ENCODE data around the gene SNAPC2. TPM values are rescaled to one million over a fixed set of nuclear protein-coding genes. Genes with fewer than 3 reads are reported as not detected.
"Not testable (repeated sequence)": the region's sequence is repeated elsewhere in the genome, so short reads cannot be mapped to it uniquely, and the experiment has no call there.

Gene SNAPC2
- total RNA-seq, 3 donors from 2014 or later, result 16.7 to 20.0 (median 18.8) TPM

- peak; percentile 98 for ATAC-seq
- DNase-seq, result peak; percentile 98
- Mint-ChIP-seq H3K4me3 (peak within 1 kb of the TSS; percentile 96), H3K27me3 (ENCODE audit: low read depth) (no peaks in the 10 kb centered on the region), H3K9me3 (no peaks in the 10 kb centered on the region), H3K4me1 (ENCODE audit: low read depth) (peaks cover 35% of the 10 kb centered on the region), H3K36me3 (ENCODE audit: insufficient read depth) (peaks cover 12% of the 10 kb centered on the region)
Observed at GRCh38 chr19:7943444-7944176, 23.5 kb downstream of the SNAPC2 start, which contains the start of gene TIMM44. Gene TIMM44 (minus strand): TSS chr19:7943666. CDS start chr19:7943651, 15 bp downstream.

- DNase-seq, result peak; percentile 88
- Mint-ChIP-seq H3K4me1 (ENCODE audit: low read depth) (peaks cover 32% of the 10 kb centered on the region), H3K27me3 (ENCODE audit: low read depth) (no peaks in the 10 kb centered on the region), H3K4me3 (peak overlapping the region; percentile 96), H3K36me3 (ENCODE audit: insufficient read depth) (peaks cover 8% of the 10 kb centered on the region), H3K9me3 (no peaks in the 10 kb centered on the region)
- peak; percentile 52 to 53 for ATAC-seq
Observed at GRCh38 chr19:7944177-7944761, 24.1 kb downstream of the SNAPC2 start.

GRCh38 chr19:7947939-7948338 lies 27.8 kb downstream of the SNAPC2 start:
- no peaks in the 10 kb centered on the region for H3K9me3 Mint-ChIP-seq
- H3K4me3 Mint-ChIP-seq, result no peak overlapping the region
- ATAC-seq, result no peak
- DNase-seq, result no peak
- H3K27me3 Mint-ChIP-seq (ENCODE audit: low read depth), result no peaks in the 10 kb centered on the region
- no peaks in the 10 kb centered on the region for H3K36me3 Mint-ChIP-seq (ENCODE audit: insufficient read depth)
- peaks cover 13% of the 10 kb centered on the region for H3K4me1 Mint-ChIP-seq (ENCODE audit: low read depth)

- no peaks in the 10 kb centered on the region for H3K4me1 Mint-ChIP-seq (ENCODE audit: low read depth)
- ATAC-seq, result no peak
Observed at GRCh38 chr19:7953060-7953459, 32.9 kb downstream of the SNAPC2 start.

GRCh38 chr19:7953576-7953975 lies 33.4 kb downstream of the SNAPC2 start:
- Mint-ChIP-seq H3K36me3 (ENCODE audit: insufficient read depth) (peaks cover 4% of the 10 kb centered on the region), H3K27me3 (ENCODE audit: low read depth) (no peaks in the 10 kb centered on the region), H3K4me1 (ENCODE audit: low read depth) (no peaks in the 10 kb centered on the region), H3K4me3 (no peak overlapping the region), H3K9me3 (no peaks in the 10 kb centered on the region)
- ATAC-seq (no peak), DNase-seq (no peak)

More at GRCh38 chr19:7953060-7953459, 32.9 kb downstream of the SNAPC2 start:
- peaks cover 3% of the 10 kb centered on the region for H3K36me3 Mint-ChIP-seq (ENCODE audit: insufficient read depth)
- DNase-seq, result no peak
- no peak overlapping the region for H3K4me3 Mint-ChIP-seq
- no peaks in the 10 kb centered on the region for H3K9me3 Mint-ChIP-seq
- no peaks in the 10 kb centered on the region for H3K27me3 Mint-ChIP-seq (ENCODE audit: low read depth)

GRCh38 chr19:7955696-7956095 lies 35.6 kb downstream of the SNAPC2 start:
- peaks cover 4% of the 10 kb centered on the region for H3K36me3 Mint-ChIP-seq (ENCODE audit: insufficient read depth)
- no peaks in the 10 kb centered on the region for H3K27me3 Mint-ChIP-seq (ENCODE audit: low read depth)
- no peaks in the 10 kb centered on the region for H3K9me3 Mint-ChIP-seq
- no peak for DNase-seq
- no peak overlapping the region for H3K4me3 Mint-ChIP-seq
- no peaks in the 10 kb centered on the region for H3K4me1 Mint-ChIP-seq (ENCODE audit: low read depth)
- no peak for ATAC-seq

GRCh38 chr19:7959211-7959610 lies 39.1 kb downstream of the SNAPC2 start:
- H3K4me1 Mint-ChIP-seq (ENCODE audit: low read depth), result no peaks in the 10 kb centered on the region
- H3K27me3 Mint-ChIP-seq (ENCODE audit: low read depth), result no peaks in the 10 kb centered on the region
- peaks cover 14% of the 10 kb centered on the region for H3K36me3 Mint-ChIP-seq (ENCODE audit: insufficient read depth)
- no peaks in the 10 kb centered on the region for H3K9me3 Mint-ChIP-seq
- no peak overlapping the region for H3K4me3 Mint-ChIP-seq
- ATAC-seq, result no peak
- DNase-seq, result no peak

GRCh38 chr19:7961082-7961481 lies 40.9 kb downstream of the SNAPC2 start:
- not testable (repeated sequence) for H3K9me3 Mint-ChIP-seq; H3K4me1 Mint-ChIP-seq (ENCODE audit: low read depth); DNase-seq; H3K27me3 Mint-ChIP-seq (ENCODE audit: low read depth); ATAC-seq; H3K4me3 Mint-ChIP-seq
- H3K36me3 Mint-ChIP-seq (ENCODE audit: insufficient read depth), result peaks cover 14% of the 10 kb centered on the region

GRCh38 chr19:7961920-7962626 lies 41.9 kb downstream of the SNAPC2 start:
- no peak for DNase-seq
- Mint-ChIP-seq H3K4me1 (ENCODE audit: low read depth) (no peaks in the 10 kb centered on the region), H3K9me3 (no peaks in the 10 kb centered on the region), H3K4me3 (no peak overlapping the region), H3K27me3 (ENCODE audit: low read depth) (no peaks in the 10 kb centered on the region), H3K36me3 (ENCODE audit: insufficient read depth) (peaks cover 17% of the 10 kb centered on the region)
- ATAC-seq, result no peak

GRCh38 chr19:7962644-7963268 lies 42.6 kb downstream of the SNAPC2 start:
- H3K27me3 Mint-ChIP-seq (ENCODE audit: low read depth), result no peaks in the 10 kb centered on the region
- H3K36me3 Mint-ChIP-seq (ENCODE audit: insufficient read depth), result peaks cover 19% of the 10 kb centered on the region
- DNase-seq, result no peak
- H3K4me3 Mint-ChIP-seq, result no peak overlapping the region
- no peaks in the 10 kb centered on the region for H3K4me1 Mint-ChIP-seq (ENCODE audit: low read depth)
- ATAC-seq, result no peak
- H3K9me3 Mint-ChIP-seq, result no peaks in the 10 kb centered on the region

GRCh38 chr19:7963566-7963965 lies 43.4 kb downstream of the SNAPC2 start:
- DNase-seq (no peak), ATAC-seq (no peak)
- Mint-ChIP-seq H3K36me3 (ENCODE audit: insufficient read depth) (peaks cover 15% of the 10 kb centered on the region), H3K27me3 (ENCODE audit: low read depth) (no peaks in the 10 kb centered on the region), H3K4me1 (ENCODE audit: low read depth) (no peaks in the 10 kb centered on the region), H3K4me3 (no peak overlapping the region), H3K9me3 (no peaks in the 10 kb centered on the region)

GRCh38 chr19:7965259-7965841 lies 45.2 kb downstream of the SNAPC2 start:
- DNase-seq (no peak), ATAC-seq (no peak)
- H3K4me3 Mint-ChIP-seq, result no peak overlapping the region
- peaks cover 24% of the 10 kb centered on the region for H3K36me3 Mint-ChIP-seq (ENCODE audit: insufficient read depth)
- no peaks in the 10 kb centered on the region for H3K4me1 Mint-ChIP-seq (ENCODE audit: low read depth)
- H3K9me3 Mint-ChIP-seq, result no peaks in the 10 kb centered on the region
- H3K27me3 Mint-ChIP-seq (ENCODE audit: low read depth), result no peaks in the 10 kb centered on the region

- Mint-ChIP-seq H3K9me3 (no peaks in the 10 kb centered on the region), H3K27me3 (ENCODE audit: low read depth) (no peaks in the 10 kb centered on the region), H3K36me3 (ENCODE audit: insufficient read depth) (peaks cover 24% of the 10 kb centered on the region), H3K4me1 (ENCODE audit: low read depth) (no peaks in the 10 kb centered on the region), H3K4me3 (no peak overlapping the region)
- ATAC-seq (no peak), DNase-seq (no peak)
Observed at GRCh38 chr19:7965921-7966665, 46.0 kb downstream of the SNAPC2 start.
